Fibroblast of lung (primary cell): ENCODE data around the gene SLC38A8. TPM values are rescaled to one million over a fixed set of nuclear protein-coding genes. Genes with fewer than 3 reads are reported as not detected.

Experiments
- DNase-seq, 2 donors: peaks; one replicate each; pipeline versions ENCODE4 v3.0.0 to v3.0.0-alpha.2; 2010; ENCODE audit warnings: low read depth in 2 of 2
- H2AFZ ChIP-seq: 2 replicates; pipeline ENCODE4 v1.5.1; 2012; ENCODE audit warnings: low read length, control low read depth, inconsistent platforms
- H3K27ac ChIP-seq: 2 replicates; pipeline ENCODE4 v1.5.1; 2011; ENCODE audit warnings: low read length, control low read depth; ENCODE audit not compliant: insufficient read depth
- H3K27me3 ChIP-seq: 2 replicates; pipeline ENCODE4 v1.5.1; 2011; ENCODE audit warnings: mild to moderate bottlenecking, low read length; ENCODE audit not compliant: control insufficient read depth, insufficient read depth
- H3K36me3 ChIP-seq: 2 replicates; pipeline ENCODE4 v1.5.1; 2011; ENCODE audit warnings: low read length; ENCODE audit not compliant: control insufficient read depth, insufficient read depth
- H3K4me1 ChIP-seq: 2 replicates; pipeline ENCODE4 v1.5.1; 2011; ENCODE audit warnings: low read length; ENCODE audit not compliant: control insufficient read depth, insufficient read depth; ENCODE audit errors: extremely low read depth
- H3K4me2 ChIP-seq: 2 replicates; pipeline ENCODE4 v1.5.1; 2011; ENCODE audit warnings: low read length, control low read depth; ENCODE audit not compliant: insufficient read depth; ENCODE audit errors: extremely low read depth
- H3K4me3 ChIP-seq, 4 experiments: fragments of 200-600 bp in 1 of 4; sonication (generic) in 1 of 4; replicated peaks in 1 of 4; 2 replicates each; pipeline ENCODE4 v1.5.1; 2011 to 2016; ENCODE audit warnings: low read length in 4 of 4, low read depth in 3 of 4, mild to moderate bottlenecking in 3 of 4, control low read depth in 2 of 4, inconsistent platforms in 1 of 4, mixed read lengths in 1 of 4; ENCODE audit not compliant: insufficient read depth in 1 of 4; ENCODE audit errors: control extremely low read depth in 1 of 4
- H3K79me2 ChIP-seq: 2 replicates; pipeline ENCODE4 v1.5.1; 2012; ENCODE audit warnings: mild to moderate bottlenecking, low read length, inconsistent platforms; ENCODE audit not compliant: control insufficient read depth, insufficient read depth
- H3K9ac ChIP-seq: 2 replicates; pipeline ENCODE4 v1.5.1; 2011; ENCODE audit warnings: mild to moderate bottlenecking, low read length, control low read depth; ENCODE audit not compliant: insufficient read depth
- H3K9me3 ChIP-seq: 2 replicates; pipeline ENCODE4 v1.5.1; 2012; ENCODE audit warnings: low read depth, low read length; ENCODE audit not compliant: control insufficient read depth, insufficient read depth
- H4K20me1 ChIP-seq: 2 replicates; pipeline ENCODE4 v1.5.1; 2011; ENCODE audit warnings: low read length; ENCODE audit not compliant: control insufficient read depth, insufficient read depth; ENCODE audit errors: extremely low read depth
- EZH2 ChIP-seq: IDR thresholded peaks from 2 replicates; pipeline ENCODE4 v1.5.1; 2012; ENCODE audit warnings: low read length, control low read depth, mild to moderate bottlenecking; ENCODE audit errors: missing control alignments
- polyA plus RNA-seq, 2 donors: library from polyadenylated mRNA; depleted of rRNA in 1 of 2; stranded (reverse) in 1 of 2; unstranded in 1 of 2; fragments of >200 nt; gene quantifications; 2 replicates each; pipeline ENCODE4 v1.2.1, GENCODE V29; 2011 to 2012; ENCODE audit warnings: missing spikeins in 1 of 2
- total RNA-seq: library from RNA; depleted of rRNA; stranded (reverse); fragments of >200 nt; gene quantifications from 2 replicates; pipeline ENCODE4 v1.2.1, GENCODE V29; 2014
- TF ChIP-seq, protein P1 (sequence below), 2 donors: IDR thresholded peaks in 1 of 2; conservative IDR thresholded peaks in 1 of 2; 1 replicate in 1 of 2; 2 replicates in 1 of 2; pipeline ENCODE4 v1.5.1; 2011 to 2012; ENCODE audit warnings: low read length in 2 of 2, control low read depth in 1 of 2, inconsistent platforms in 1 of 2, low read depth in 1 of 2, mild to moderate bottlenecking in 1 of 2

The SLC38A8 gene
- total and polyA plus RNA-seq, 2 donors (not counting 1 experiment from before 2014, with no cell fraction given), result not detected

DNA sequence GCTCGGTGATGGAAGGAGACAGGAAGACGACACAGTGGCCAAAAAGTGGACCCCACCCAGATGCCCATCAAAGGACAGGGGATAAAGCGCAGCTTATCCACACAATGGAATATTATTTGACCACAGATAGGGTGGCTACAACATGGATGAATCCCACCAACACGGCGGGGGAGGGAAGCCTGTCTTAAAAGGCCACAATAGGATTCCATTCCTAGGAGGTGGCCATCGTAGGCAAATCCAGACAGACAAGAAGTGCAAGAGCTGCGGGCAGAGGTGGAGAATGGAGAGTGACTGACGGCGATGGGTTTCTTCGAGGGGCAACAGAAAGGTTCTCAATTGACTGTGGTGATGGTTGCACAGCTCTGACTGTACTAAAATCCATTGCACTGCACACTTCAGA, 16.0 kb downstream of the SLC38A8 start:
- Histone ChIP-seq H3K4me1 (no peaks in the 10 kb centered on the region), H3K79me2 (no peaks in the 10 kb centered on the region), H3K4me2 (no peak overlapping the region), H2AFZ (no peak overlapping the region), H3K9me3 (no peaks in the 10 kb centered on the region), H3K27me3 (peaks cover 12% of the 10 kb centered on the region), H3K4me3 (no peak overlapping the region), H4K20me1 (no peaks in the 10 kb centered on the region), H3K27ac (no peak overlapping the region), H3K9ac (no peak overlapping the region), H3K36me3 (no peaks in the 10 kb centered on the region)
- TF ChIP-seq EZH2, result no peak
- TF ChIP-seq, protein P1, sequence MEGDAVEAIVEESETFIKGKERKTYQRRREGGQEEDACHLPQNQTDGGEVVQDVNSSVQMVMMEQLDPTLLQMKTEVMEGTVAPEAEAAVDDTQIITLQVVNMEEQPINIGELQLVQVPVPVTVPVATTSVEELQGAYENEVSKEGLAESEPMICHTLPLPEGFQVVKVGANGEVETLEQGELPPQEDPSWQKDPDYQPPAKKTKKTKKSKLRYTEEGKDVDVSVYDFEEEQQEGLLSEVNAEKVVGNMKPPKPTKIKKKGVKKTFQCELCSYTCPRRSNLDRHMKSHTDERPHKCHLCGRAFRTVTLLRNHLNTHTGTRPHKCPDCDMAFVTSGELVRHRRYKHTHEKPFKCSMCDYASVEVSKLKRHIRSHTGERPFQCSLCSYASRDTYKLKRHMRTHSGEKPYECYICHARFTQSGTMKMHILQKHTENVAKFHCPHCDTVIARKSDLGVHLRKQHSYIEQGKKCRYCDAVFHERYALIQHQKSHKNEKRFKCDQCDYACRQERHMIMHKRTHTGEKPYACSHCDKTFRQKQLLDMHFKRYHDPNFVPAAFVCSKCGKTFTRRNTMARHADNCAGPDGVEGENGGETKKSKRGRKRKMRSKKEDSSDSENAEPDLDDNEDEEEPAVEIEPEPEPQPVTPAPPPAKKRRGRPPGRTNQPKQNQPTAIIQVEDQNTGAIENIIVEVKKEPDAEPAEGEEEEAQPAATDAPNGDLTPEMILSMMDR (conservative IDR thresholded peaks at IDR 0.05 in 1 of 2, IDR thresholded peaks at IDR 0.05 in 1 of 2; ENCODE audit: low read depth in 1 of 2, low read length in 2 of 2), result no peak
- no peak for DNase-seq

DNA sequence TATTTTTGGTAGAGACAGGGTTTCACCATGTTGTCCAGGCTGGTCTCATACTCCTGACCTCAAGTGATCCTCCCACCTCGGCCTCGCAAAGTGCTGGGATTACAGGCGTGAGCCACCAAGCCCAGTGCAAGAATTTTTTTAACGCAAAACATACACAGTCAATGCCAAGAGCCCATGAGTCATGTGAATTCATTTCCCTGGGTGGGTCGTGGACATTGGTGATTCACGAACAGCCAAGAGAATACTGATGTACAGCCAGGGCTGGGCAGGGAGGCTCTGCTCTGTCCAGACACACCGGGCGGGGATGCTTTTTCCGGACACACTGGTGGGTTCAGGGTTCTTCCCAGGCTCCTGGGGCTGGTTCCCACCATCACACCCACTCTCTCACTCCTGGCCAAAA, 17.7 kb downstream of the SLC38A8 start:
- H3K27me3 ChIP-seq, result peaks cover 3% of the 10 kb centered on the region
- H2AFZ ChIP-seq, result no peak overlapping the region
- no peak for TF ChIP-seq EZH2
- TF ChIP-seq, protein P1 (conservative IDR thresholded peaks at IDR 0.05 in 1 of 2, IDR thresholded peaks at IDR 0.05 in 1 of 2; ENCODE audit: low read depth in 1 of 2, low read length in 2 of 2), result no peak
- no peaks in the 10 kb centered on the region for H3K9me3 ChIP-seq
- no peak overlapping the region for H3K9ac ChIP-seq
- peak; percentile 78 to 82 for DNase-seq
- H3K79me2 ChIP-seq, result no peaks in the 10 kb centered on the region
- no peaks in the 10 kb centered on the region for H3K36me3 ChIP-seq
- H3K4me3 ChIP-seq, result no peak overlapping the region
- H4K20me1 ChIP-seq, result no peaks in the 10 kb centered on the region
- H3K4me2 ChIP-seq, result no peak overlapping the region
- H3K4me1 ChIP-seq, result no peaks in the 10 kb centered on the region
- no peak overlapping the region for H3K27ac ChIP-seq

GRCh38 chr16:84022644-84023043, 20.0 kb downstream of the SLC38A8 start:
- TF ChIP-seq, protein P1 (conservative IDR thresholded peaks at IDR 0.05 in 1 of 2, IDR thresholded peaks at IDR 0.05 in 1 of 2; ENCODE audit: low read depth in 1 of 2, low read length in 2 of 2), result no peak
- TF ChIP-seq EZH2, result no peak
- Histone ChIP-seq H3K27me3 (no peaks in the 10 kb centered on the region), H3K4me3 (no peak overlapping the region), H3K79me2 (no peaks in the 10 kb centered on the region), H3K9me3 (no peaks in the 10 kb centered on the region), H3K4me2 (no peak overlapping the region), H3K27ac (no peak overlapping the region), H4K20me1 (no peaks in the 10 kb centered on the region), H3K4me1 (no peaks in the 10 kb centered on the region), H3K36me3 (no peaks in the 10 kb centered on the region), H3K9ac (no peak overlapping the region), H2AFZ (no peak overlapping the region)
- no peak for DNase-seq
